ENCODE data around the gene SPSB4.
A peak's percentile ranks its signal among the peaks of the same experiment; 100 is the strongest.

Gene SPSB4

GRCh38 chr3:141081141-141081795, 30.1 kb downstream of the SPSB4 start:
- Histone ChIP-seq H3K9ac (ENCODE audit: low read depth, low read length, poor library complexity) (no peak overlapping the region), H3K36me3 (replicated peaks in 1 of 2; ENCODE audit: control insufficient read depth in 2 of 2, insufficient read depth in 2 of 2, low read length in 2 of 2) (peaks cover 0 to 82% of the 10 kb centered on the region in 2 donors), H3K4me3 (ENCODE audit: low read length in 2 of 2) (no peak overlapping the region), H3K27ac (replicated peaks; ENCODE audit: low read length) (peak overlapping the region; percentile 77), H3K23ac (ENCODE audit: low read depth, low read length, poor library complexity) (no peak overlapping the region), H3K4ac (ENCODE audit: low read length) (no peak overlapping the region), H2BK12ac (ENCODE audit: low read length) (no peak overlapping the region), H2AK5ac (ENCODE audit: low read depth, low read length) (no peak overlapping the region), H2BK120ac (ENCODE audit: low read depth, low read length) (no peak overlapping the region), H2AFZ (ENCODE audit: low read length) (no peak overlapping the region), H4K8ac (ENCODE audit: low read depth, low read length) (no peak overlapping the region), H3K18ac (ENCODE audit: low read length) (no peak overlapping the region), H3K14ac (ENCODE audit: low read length) (no peak overlapping the region), H3K27me3 (ENCODE audit: control insufficient read depth in 3 of 3, insufficient read depth in 3 of 3, low read depth in 1 of 3, low read length in 3 of 3) (no peaks in the 10 kb centered on the region), H3K4me2 (ENCODE audit: insufficient read depth, low read length, poor library complexity, severe bottlenecking) (no peak overlapping the region), H3K9me3 (replicated peaks in 1 of 2; ENCODE audit: control insufficient read depth in 2 of 2, insufficient read depth in 1 of 2, low read depth in 1 of 2, low read length in 2 of 2) (no peaks in the 10 kb centered on the region), H2BK5ac (ENCODE audit: low read length) (peak overlapping the region; percentile 91), H2BK15ac (ENCODE audit: low read length) (no peak overlapping the region), H4K91ac (ENCODE audit: low read depth, low read length, poor library complexity) (no peak overlapping the region), H3K79me1 (ENCODE audit: low read depth, low read length) (peaks cover 10% of the 10 kb centered on the region), H3K4me1 (ENCODE audit: control insufficient read depth in 2 of 2, insufficient read depth in 1 of 2, low read depth in 1 of 2, low read length in 2 of 2) (peaks cover 83 to 85% of the 10 kb centered on the region in 2 donors)
- WGBS, 2 donors (ENCODE audit: extremely low coverage in 2 of 2, insufficient read length in 2 of 2, insufficient replicate concordance in 1 of 2), result no CpG with 5 or more reads among the region's 10 CpGs
- peak; percentile 79 for DNase-seq (ENCODE audit: low spot score)

GRCh38 chr3:141082064-141082463, 30.9 kb downstream of the SPSB4 start:
- H3K14ac ChIP-seq (ENCODE audit: low read length), result no peak overlapping the region
- peak overlapping the region; percentile 97 for H3K18ac ChIP-seq (ENCODE audit: low read length)
- peak overlapping the region; percentile 91 for H2BK5ac ChIP-seq (ENCODE audit: low read length)
- peaks cover 13% of the 10 kb centered on the region for H3K79me1 ChIP-seq (ENCODE audit: low read depth, low read length)
- H2BK12ac ChIP-seq (ENCODE audit: low read length), result peak overlapping the region; percentile 77
- H3K4ac ChIP-seq (ENCODE audit: low read length), result peak overlapping the region; percentile 86
- no peaks in the 10 kb centered on the region for H3K9me3 ChIP-seq (replicated peaks in 1 of 2; ENCODE audit: control insufficient read depth in 2 of 2, insufficient read depth in 1 of 2, low read depth in 1 of 2, low read length in 2 of 2)
- peaks cover 0 to 82% of the 10 kb centered on the region in 2 donors for H3K36me3 ChIP-seq (replicated peaks in 1 of 2; ENCODE audit: control insufficient read depth in 2 of 2, insufficient read depth in 2 of 2, low read length in 2 of 2)
- H4K91ac ChIP-seq (ENCODE audit: low read depth, low read length, poor library complexity), result peak overlapping the region; percentile 91
- H3K4me3 ChIP-seq (ENCODE audit: low read length in 2 of 2), result no peak overlapping the region
- DNase-seq (ENCODE audit: low spot score), result no peak
- H3K4me2 ChIP-seq (ENCODE audit: insufficient read depth, low read length, poor library complexity, severe bottlenecking), result no peak overlapping the region
- peak overlapping the region; percentile 59 for H2BK15ac ChIP-seq (ENCODE audit: low read length)
- H3K27me3 ChIP-seq (ENCODE audit: control insufficient read depth in 3 of 3, insufficient read depth in 3 of 3, low read depth in 1 of 3, low read length in 3 of 3), result no peaks in the 10 kb centered on the region
- H3K27ac ChIP-seq (replicated peaks; ENCODE audit: low read length), result peak overlapping the region; percentile 77
- peak overlapping the region; percentile 43 for H4K8ac ChIP-seq (ENCODE audit: low read depth, low read length)
- peak overlapping the region; percentile 85 for H2BK120ac ChIP-seq (ENCODE audit: low read depth, low read length)
- H2AK5ac ChIP-seq (ENCODE audit: low read depth, low read length), result peak overlapping the region; percentile 88
- no peak overlapping the region for H3K23ac ChIP-seq (ENCODE audit: low read depth, low read length, poor library complexity)
- no CpG with 5 or more reads among the region's 5 CpGs for WGBS, 2 donors (ENCODE audit: extremely low coverage in 2 of 2, insufficient read length in 2 of 2, insufficient replicate concordance in 1 of 2)
- no peak overlapping the region for H3K9ac ChIP-seq (ENCODE audit: low read depth, low read length, poor library complexity)
- H2AFZ ChIP-seq (ENCODE audit: low read length), result no peak overlapping the region
- peaks cover 80 to 82% of the 10 kb centered on the region in 2 donors for H3K4me1 ChIP-seq (ENCODE audit: control insufficient read depth in 2 of 2, insufficient read depth in 1 of 2, low read depth in 1 of 2, low read length in 2 of 2)

GRCh38 chr3:141083226-141083625, 32.1 kb downstream of the SPSB4 start:
- H2BK120ac ChIP-seq (ENCODE audit: low read depth, low read length), result peak overlapping the region; percentile 76
- H3K14ac ChIP-seq (ENCODE audit: low read length), result peak overlapping the region; percentile 3
- H2AFZ ChIP-seq (ENCODE audit: low read length), result no peak overlapping the region
- peak overlapping the region; percentile 56 for H4K91ac ChIP-seq (ENCODE audit: low read depth, low read length, poor library complexity)
- H3K27ac ChIP-seq (replicated peaks; ENCODE audit: low read length), result peak overlapping the region; percentile 84
- no peak for DNase-seq (ENCODE audit: low spot score)
- H2BK5ac ChIP-seq (ENCODE audit: low read length), result peak overlapping the region; percentile 95
- H2AK5ac ChIP-seq (ENCODE audit: low read depth, low read length), result peak overlapping the region; percentile 91
- WGBS, 2 donors (ENCODE audit: extremely low coverage in 2 of 2, insufficient read length in 2 of 2, insufficient replicate concordance in 1 of 2), result no CpG with 5 or more reads among the region's 6 CpGs
- peaks cover 0 to 82% of the 10 kb centered on the region in 2 donors for H3K36me3 ChIP-seq (replicated peaks in 1 of 2; ENCODE audit: control insufficient read depth in 2 of 2, insufficient read depth in 2 of 2, low read length in 2 of 2)
- no peaks in the 10 kb centered on the region for H3K9me3 ChIP-seq (replicated peaks in 1 of 2; ENCODE audit: control insufficient read depth in 2 of 2, insufficient read depth in 1 of 2, low read depth in 1 of 2, low read length in 2 of 2)
- peak overlapping the region; percentile 46 for H2BK15ac ChIP-seq (ENCODE audit: low read length)
- peak overlapping the region; percentile 68 for H3K18ac ChIP-seq (ENCODE audit: low read length)
- H4K8ac ChIP-seq (ENCODE audit: low read depth, low read length), result no peak overlapping the region
- H2BK12ac ChIP-seq (ENCODE audit: low read length), result peak overlapping the region; percentile 30
- H3K4me2 ChIP-seq (ENCODE audit: insufficient read depth, low read length, poor library complexity, severe bottlenecking), result no peak overlapping the region
- H3K79me1 ChIP-seq (ENCODE audit: low read depth, low read length), result peaks cover 15% of the 10 kb centered on the region
- no peak overlapping the region for H3K4me3 ChIP-seq (ENCODE audit: low read length in 2 of 2)
- H3K23ac ChIP-seq (ENCODE audit: low read depth, low read length, poor library complexity), result no peak overlapping the region
- H3K4ac ChIP-seq (ENCODE audit: low read length), result peak overlapping the region; percentile 55
- H3K9ac ChIP-seq (ENCODE audit: low read depth, low read length, poor library complexity), result no peak overlapping the region
- no peaks in the 10 kb centered on the region for H3K27me3 ChIP-seq (ENCODE audit: control insufficient read depth in 3 of 3, insufficient read depth in 3 of 3, low read depth in 1 of 3, low read length in 3 of 3)
- peaks cover 76 to 77% of the 10 kb centered on the region in 2 donors for H3K4me1 ChIP-seq (ENCODE audit: control insufficient read depth in 2 of 2, insufficient read depth in 1 of 2, low read depth in 1 of 2, low read length in 2 of 2)

- H3K14ac ChIP-seq (ENCODE audit: low read length), result no peak overlapping the region
- no peak overlapping the region for H3K4ac ChIP-seq (ENCODE audit: low read length)
- H3K36me3 ChIP-seq (replicated peaks in 1 of 2; ENCODE audit: control insufficient read depth in 2 of 2, insufficient read depth in 2 of 2, low read length in 2 of 2), result peaks cover 0 to 85% of the 10 kb centered on the region in 2 donors
- H3K27ac ChIP-seq (replicated peaks; ENCODE audit: low read length), result peak overlapping the region; percentile 84
- no peak overlapping the region for H4K8ac ChIP-seq (ENCODE audit: low read depth, low read length)
- DNase-seq (ENCODE audit: low spot score), result peak; percentile 75
- H2BK15ac ChIP-seq (ENCODE audit: low read length), result no peak overlapping the region
- peak overlapping the region; percentile 59 for H2BK12ac ChIP-seq (ENCODE audit: low read length)
- no peak overlapping the region for H3K4me3 ChIP-seq (ENCODE audit: low read length in 2 of 2)
- peaks cover 15% of the 10 kb centered on the region for H3K79me1 ChIP-seq (ENCODE audit: low read depth, low read length)
- H2AFZ ChIP-seq (ENCODE audit: low read length), result no peak overlapping the region
- peak overlapping the region; percentile 76 for H2BK120ac ChIP-seq (ENCODE audit: low read depth, low read length)
- no peaks in the 10 kb centered on the region for H3K27me3 ChIP-seq (ENCODE audit: control insufficient read depth in 3 of 3, insufficient read depth in 3 of 3, low read depth in 1 of 3, low read length in 3 of 3)
- peak overlapping the region; percentile 68 for H4K91ac ChIP-seq (ENCODE audit: low read depth, low read length, poor library complexity)
- H3K18ac ChIP-seq (ENCODE audit: low read length), result peak overlapping the region; percentile 68
- WGBS, 2 donors (ENCODE audit: extremely low coverage in 2 of 2, insufficient read length in 2 of 2, insufficient replicate concordance in 1 of 2), result no CpG with 5 or more reads among the region's 13 CpGs
- peaks cover 73 to 76% of the 10 kb centered on the region in 2 donors for H3K4me1 ChIP-seq (ENCODE audit: control insufficient read depth in 2 of 2, insufficient read depth in 1 of 2, low read depth in 1 of 2, low read length in 2 of 2)
- no peak overlapping the region for H3K9ac ChIP-seq (ENCODE audit: low read depth, low read length, poor library complexity)
- no peaks in the 10 kb centered on the region for H3K9me3 ChIP-seq (replicated peaks in 1 of 2; ENCODE audit: control insufficient read depth in 2 of 2, insufficient read depth in 1 of 2, low read depth in 1 of 2, low read length in 2 of 2)
- peak overlapping the region; percentile 95 for H2BK5ac ChIP-seq (ENCODE audit: low read length)
- H3K4me2 ChIP-seq (ENCODE audit: insufficient read depth, low read length, poor library complexity, severe bottlenecking), result peak overlapping the region; percentile 26
- H2AK5ac ChIP-seq (ENCODE audit: low read depth, low read length), result peak overlapping the region; percentile 91
- H3K23ac ChIP-seq (ENCODE audit: low read depth, low read length, poor library complexity), result no peak overlapping the region
These were observed 32.9 kb downstream of the SPSB4 start for GRCh38 chr3:141083836-141084649.

All from neuronal stem cell (in vitro differentiated cells).